Activated B cell treated with CpG ODN at 0.5 μM for 24 hours (primary cell): ENCODE data around the gene ERO1B. TPM values are rescaled to one million over a fixed set of nuclear protein-coding genes. Genes with fewer than 3 reads are reported as not detected.
"Not testable (repeated sequence)": the region's sequence is repeated elsewhere in the genome, so short reads cannot be mapped to it uniquely, and the experiment has no call there.

ENCODE experiments used
- ATAC-seq: fragments of 200-7000 bp; cut with Tn5 transposase; one replicate; pipeline ENCODE4 v1.10.0; 2021; ENCODE audit warnings: low read depth, mild to moderate bottlenecking, moderate library complexity
- CTCF ChIA-PET: fragments of 350-600 bp; sonication (Branson Sonifier 250); formaldehyde crosslinking; loops from one replicate; lab custom pipeline; 2021; ENCODE audit warnings: antibody characterized with exemption; lab: Charles Lee
- POLR2A ChIA-PET: fragments of 350-600 bp; sonication (Branson Sonifier 250); formaldehyde crosslinking; loops from one replicate; lab custom pipeline; 2021; ENCODE audit warnings: antibody characterized with exemption; lab: Charles Lee
- DNase-seq: peaks from one replicate; pipeline ENCODE4 v3.0.0; 2022
- H3K27ac Mint-ChIP-seq: one replicate; pipeline ENCODE4 v1.8.0; 2020; ENCODE audit warnings: mixed read lengths
- H3K27me3 Mint-ChIP-seq: one replicate; pipeline ENCODE4 v1.8.0; 2021; ENCODE audit warnings: mixed read lengths
- H3K36me3 Mint-ChIP-seq: one replicate; pipeline ENCODE4 v1.8.0; 2021; ENCODE audit warnings: low read depth, mixed read lengths
- H3K4me1 Mint-ChIP-seq: one replicate; pipeline ENCODE4 v1.8.0; 2021; ENCODE audit warnings: mixed read lengths
- H3K4me3 Mint-ChIP-seq: one replicate; pipeline ENCODE4 v1.8.0; 2020; ENCODE audit warnings: mild to moderate bottlenecking, mixed read lengths
- H3K9me3 Mint-ChIP-seq: one replicate; pipeline ENCODE4 v1.8.0; 2020; ENCODE audit warnings: mixed read lengths
- CTCF ChIP-seq: fragments of 200-600 bp; IDR thresholded peaks from one replicate; pipeline ENCODE4 v1.8.0; 2022; ENCODE audit warnings: antibody characterized with exemption, mild to moderate bottlenecking
- intact Hi-C: fragments of 100-400 bp; cut with micrococcal nuclease; formaldehyde crosslinking; loops from one replicate; pipeline ENCODE4 v1.15.1; 2024
- total RNA-seq: library from RNA; stranded (reverse); gene quantifications from 2 replicates; pipeline ENCODE4 v1.2.3, GENCODE V29; 2022

The ERO1B gene
- total RNA-seq, 1 donor from 2014 or later, result 17.5 TPM

- H3K27me3 Mint-ChIP-seq, result peaks cover 16% of the 10 kb centered on the region
- no peak for DNase-seq
- H3K4me1 Mint-ChIP-seq, result no peaks in the 10 kb centered on the region
- no peaks in the 10 kb centered on the region for H3K9me3 Mint-ChIP-seq
- ATAC-seq, result no peak
- TF ChIP-seq CTCF, result no peak
- H3K4me3 Mint-ChIP-seq, result no peak overlapping the region
- ChIA-PET POLR2A (no interaction called here), CTCF (no interaction called here)
- intact Hi-C loops, result no loop called here
- no peak overlapping the region for H3K27ac Mint-ChIP-seq
- H3K36me3 Mint-ChIP-seq, result no peaks in the 10 kb centered on the region
Measured at GRCh38 chr1:236315518-236315917, 33.8 kb upstream of the ERO1B start.

- H3K36me3 Mint-ChIP-seq, result no peaks in the 10 kb centered on the region
- H3K27me3 Mint-ChIP-seq, result peaks cover 16% of the 10 kb centered on the region
- ChIA-PET POLR2A (no interaction called here), CTCF (no interaction called here)
- H3K4me3 Mint-ChIP-seq, result no peak overlapping the region
- intact Hi-C loops, result no loop called here
- no peaks in the 10 kb centered on the region for H3K9me3 Mint-ChIP-seq
- no peak overlapping the region for H3K27ac Mint-ChIP-seq
- no peaks in the 10 kb centered on the region for H3K4me1 Mint-ChIP-seq
- ATAC-seq (no peak), DNase-seq (no peak)
- no peak for TF ChIP-seq CTCF
Measured at GRCh38 chr1:236315092-236315491, 33.3 kb upstream of the ERO1B start.

- intact Hi-C loops, H3K27ac Mint-ChIP-seq, H3K36me3 Mint-ChIP-seq, H3K4me1 Mint-ChIP-seq, ATAC-seq, POLR2A ChIA-PET, H3K4me3 Mint-ChIP-seq, H3K9me3 Mint-ChIP-seq, DNase-seq, CTCF ChIA-PET: not testable (repeated sequence)
- H3K27me3 Mint-ChIP-seq, result peaks cover 15% of the 10 kb centered on the region
Measured at GRCh38 chr1:236314050-236314449, 32.3 kb upstream of the ERO1B start.

- Mint-ChIP-seq H3K27me3 (peaks cover 12% of the 10 kb centered on the region), H3K27ac (no peak overlapping the region), H3K36me3 (no peaks in the 10 kb centered on the region), H3K4me1 (no peaks in the 10 kb centered on the region), H3K9me3 (no peaks in the 10 kb centered on the region), H3K4me3 (no peak overlapping the region)
- ChIA-PET POLR2A (no interaction called here), CTCF (no interaction called here)
- no peak for TF ChIP-seq CTCF
- DNase-seq (no peak), ATAC-seq (no peak)
- intact Hi-C loops, result no loop called here
Measured at GRCh38 chr1:236313427-236313826, 31.7 kb upstream of the ERO1B start.

GRCh38 chr1:236311040-236311439 is 29.3 kb upstream of the ERO1B start:
- Mint-ChIP-seq H3K4me1 (no peaks in the 10 kb centered on the region), H3K9me3 (no peaks in the 10 kb centered on the region), H3K36me3 (no peaks in the 10 kb centered on the region), H3K27me3 (peaks cover 10% of the 10 kb centered on the region), H3K27ac (no peak overlapping the region), H3K4me3 (no peak overlapping the region)
- intact Hi-C loops, result no loop called here
- DNase-seq, result no peak
- no peak for ATAC-seq
- TF ChIP-seq CTCF, result no peak
- ChIA-PET CTCF (no interaction called here), POLR2A (no interaction called here)

- ChIA-PET POLR2A (no interaction called here), CTCF (no interaction called here)
- no peak for TF ChIP-seq CTCF
- Mint-ChIP-seq H3K4me3 (no peak overlapping the region), H3K9me3 (no peaks in the 10 kb centered on the region), H3K27ac (no peak overlapping the region), H3K27me3 (peaks cover 2% of the 10 kb centered on the region), H3K4me1 (no peaks in the 10 kb centered on the region), H3K36me3 (no peaks in the 10 kb centered on the region)
- ATAC-seq, result no peak
- intact Hi-C loops, result no loop called here
- no peak for DNase-seq
Measured at GRCh38 chr1:236308827-236309226, 27.1 kb upstream of the ERO1B start.
